GM13976 (cell line): ENCODE results near the gene RBM45.
"Not testable (repeated sequence)": the region's sequence is repeated elsewhere in the genome, so short reads cannot be mapped to it uniquely, and the experiment has no call there.

ENCODE experiments used
- DNase-seq: peaks from one replicate; pipeline ENCODE4 v3.0.0; 2012; ENCODE audit warnings: low spot score
- in situ Hi-C: fragments of 300-500 bp; cut with MboI; formaldehyde crosslinking; loops from one replicate; pipeline ENCODE4 v1.12.0; 2022; ENCODE audit warnings: low sequenced_read_pairs, mixed read lengths, inconsistent platforms; ENCODE audit not compliant: unreplicated experiment
- TF ChIP-seq, protein P1 (sequence below): IDR thresholded peaks from 2 replicates; pipeline ENCODE4 v1.5.1; 2012; ENCODE audit warnings: borderline replicate concordance, mild to moderate bottlenecking; ENCODE audit not compliant: insufficient read depth; ENCODE audit errors: extremely low read depth, missing control alignments, control extremely low read depth

RBM45 gene

DNA sequence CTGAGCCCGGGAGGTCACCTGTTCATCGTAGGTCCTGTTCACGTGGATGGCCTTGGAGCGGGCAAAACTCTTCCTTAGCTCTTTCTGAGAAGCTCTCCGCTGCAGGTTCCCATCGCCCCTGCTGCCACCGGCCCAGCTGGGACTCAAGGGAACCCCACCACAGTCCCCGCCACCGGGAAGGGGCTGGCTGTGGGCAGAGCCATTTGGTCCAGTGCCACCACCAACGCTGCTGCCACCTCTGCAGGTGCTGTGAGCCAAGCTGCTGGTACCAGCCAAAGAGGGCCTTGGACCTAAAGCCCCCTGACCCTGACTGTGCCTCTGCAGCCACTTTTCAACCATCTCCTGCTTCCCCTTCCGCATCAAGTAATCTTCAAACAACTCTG lies 40.2 kb upstream of the RBM45 start:
- in situ Hi-C loops, result no loop called here
- TF ChIP-seq, protein P1, sequence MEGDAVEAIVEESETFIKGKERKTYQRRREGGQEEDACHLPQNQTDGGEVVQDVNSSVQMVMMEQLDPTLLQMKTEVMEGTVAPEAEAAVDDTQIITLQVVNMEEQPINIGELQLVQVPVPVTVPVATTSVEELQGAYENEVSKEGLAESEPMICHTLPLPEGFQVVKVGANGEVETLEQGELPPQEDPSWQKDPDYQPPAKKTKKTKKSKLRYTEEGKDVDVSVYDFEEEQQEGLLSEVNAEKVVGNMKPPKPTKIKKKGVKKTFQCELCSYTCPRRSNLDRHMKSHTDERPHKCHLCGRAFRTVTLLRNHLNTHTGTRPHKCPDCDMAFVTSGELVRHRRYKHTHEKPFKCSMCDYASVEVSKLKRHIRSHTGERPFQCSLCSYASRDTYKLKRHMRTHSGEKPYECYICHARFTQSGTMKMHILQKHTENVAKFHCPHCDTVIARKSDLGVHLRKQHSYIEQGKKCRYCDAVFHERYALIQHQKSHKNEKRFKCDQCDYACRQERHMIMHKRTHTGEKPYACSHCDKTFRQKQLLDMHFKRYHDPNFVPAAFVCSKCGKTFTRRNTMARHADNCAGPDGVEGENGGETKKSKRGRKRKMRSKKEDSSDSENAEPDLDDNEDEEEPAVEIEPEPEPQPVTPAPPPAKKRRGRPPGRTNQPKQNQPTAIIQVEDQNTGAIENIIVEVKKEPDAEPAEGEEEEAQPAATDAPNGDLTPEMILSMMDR, result no peak
- DNase-seq, result no peak

DNA sequence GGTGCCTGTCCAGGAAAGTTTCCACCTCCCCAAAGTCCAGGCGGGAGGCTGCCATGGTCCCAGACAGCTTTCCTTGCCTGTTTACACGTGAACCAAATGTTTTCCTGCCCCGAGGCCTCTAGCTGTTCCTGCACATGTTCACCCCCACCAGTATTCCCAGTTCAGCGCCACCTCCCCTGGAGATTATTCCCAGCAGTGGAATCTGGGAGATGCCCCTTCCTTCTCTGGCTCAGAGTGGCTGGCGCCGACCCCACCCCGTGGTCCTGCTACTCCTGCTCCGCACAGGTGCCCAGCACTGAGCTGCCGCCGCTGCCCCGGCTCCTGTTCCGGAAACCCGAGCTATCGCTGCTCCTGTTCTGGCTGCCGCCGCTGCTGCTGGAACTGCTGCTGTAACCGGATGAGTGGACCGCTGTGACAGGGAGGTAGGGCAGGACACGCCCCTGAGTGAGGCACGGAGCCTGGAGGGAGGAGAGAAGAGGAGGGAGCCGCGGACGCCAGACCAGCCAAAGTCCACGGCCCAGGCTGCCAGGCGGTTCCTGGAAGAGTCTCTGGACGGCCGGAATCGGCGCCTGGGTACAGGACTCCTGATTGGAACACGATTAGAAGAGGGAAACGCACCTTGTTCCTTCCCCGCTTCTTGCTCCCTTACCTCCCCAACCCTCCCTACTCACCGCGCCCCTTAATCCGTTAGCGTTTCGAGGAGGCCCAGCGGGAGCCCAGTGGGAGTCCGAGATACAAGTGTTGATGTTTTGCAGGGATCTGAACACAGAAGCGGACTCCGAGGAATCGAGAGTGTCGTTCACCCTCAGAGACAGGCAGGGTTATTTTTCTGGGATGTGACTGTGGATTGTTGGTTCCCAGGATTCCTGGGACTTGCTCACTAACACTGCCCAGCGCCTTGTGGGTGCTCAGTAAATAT lies 39.6 kb upstream of the RBM45 start, which contains the start of gene PDE11A:
TSS of gene PDE11A (minus strand) at position 395 of the 919 bp plus-strand sequence. CDS start at position 55, 340 bp downstream.
- TF ChIP-seq, protein P1, result no peak
- in situ Hi-C loops, result no loop called here
- DNase-seq, result peak; percentile 39

DNA sequence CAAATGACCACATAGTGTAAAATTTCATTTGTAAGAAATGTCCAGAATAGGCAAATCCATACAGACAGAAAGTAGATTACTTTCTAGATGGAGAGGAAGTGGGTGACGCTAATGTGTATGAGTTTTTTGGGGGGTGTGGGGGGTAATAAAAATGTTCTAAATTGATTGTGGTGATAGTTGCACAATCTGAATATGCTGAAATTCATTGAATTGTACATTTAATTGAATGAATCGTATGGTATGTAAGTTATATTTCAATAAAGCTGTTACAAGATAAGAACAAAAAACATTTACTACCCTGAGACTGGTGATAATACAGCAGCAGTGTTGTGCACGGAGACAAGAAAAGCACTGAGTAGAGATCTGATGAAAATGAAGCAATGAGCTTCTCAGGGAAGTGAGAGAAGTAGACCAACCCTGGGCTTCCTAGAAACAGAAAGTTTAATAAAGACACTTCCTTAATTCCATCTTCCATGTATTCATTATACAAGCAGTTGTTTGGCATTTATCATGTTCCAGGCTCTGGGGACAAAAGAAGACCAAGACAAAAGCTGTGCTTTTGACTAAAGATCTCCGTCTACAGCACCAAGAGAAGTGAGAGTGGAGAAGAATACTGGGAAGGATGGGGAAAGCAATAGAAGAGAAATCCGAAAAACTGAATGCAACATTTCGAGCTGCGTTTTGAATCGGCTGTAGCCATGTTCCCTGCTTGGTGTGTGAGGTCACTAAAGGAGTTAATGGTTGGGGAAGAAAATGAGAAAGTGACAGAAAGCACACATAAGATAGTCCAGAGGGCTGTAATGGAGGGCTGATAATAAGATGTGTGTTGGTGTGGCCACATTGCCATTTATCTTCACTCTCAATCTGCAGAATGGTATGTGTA lies 37.9 kb upstream of the RBM45 start:
- TF ChIP-seq, protein P1, result no peak
- in situ Hi-C loops, result no loop called here
- DNase-seq, result no peak

DNA sequence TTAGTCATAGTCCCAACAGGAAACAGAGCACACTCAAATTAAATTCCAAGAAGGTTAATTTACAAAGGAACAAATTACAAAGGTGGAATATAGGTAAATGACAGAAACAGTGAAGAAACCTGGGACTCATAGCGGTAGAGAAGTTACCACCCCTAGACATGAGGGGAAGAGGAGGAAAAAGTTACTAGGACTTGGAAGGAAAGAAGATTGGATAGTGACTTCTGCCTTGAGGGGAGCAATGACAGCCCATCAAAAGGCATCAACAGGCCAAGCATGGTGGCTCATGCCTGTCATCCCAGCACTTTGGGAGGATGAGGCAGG lies 37.3 kb upstream of the RBM45 start:
- TF ChIP-seq, protein P1, result no peak
- DNase-seq, result no peak
- in situ Hi-C loops, result no loop called here

DNA sequence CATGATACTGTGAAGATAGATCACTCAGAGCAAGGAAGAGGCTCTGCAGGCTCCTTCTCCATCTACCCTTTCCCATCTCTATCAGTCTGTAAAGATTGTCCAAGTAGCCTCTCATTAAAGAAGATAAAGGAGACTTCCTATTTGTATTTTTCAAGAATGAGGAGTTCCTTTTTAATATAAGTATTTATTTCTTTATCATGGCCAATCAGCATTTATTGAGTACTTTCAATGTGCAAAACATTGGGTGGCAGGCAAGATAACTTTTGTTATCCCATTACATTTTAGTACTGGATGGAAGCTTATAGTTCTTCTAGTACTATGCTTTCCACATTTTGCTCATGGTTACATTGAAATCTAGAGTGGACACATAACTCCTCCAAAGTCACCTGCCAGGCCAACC lies 36.1 kb upstream of the RBM45 start:
- no peak for DNase-seq
- in situ Hi-C loops, result no loop called here

DNA sequence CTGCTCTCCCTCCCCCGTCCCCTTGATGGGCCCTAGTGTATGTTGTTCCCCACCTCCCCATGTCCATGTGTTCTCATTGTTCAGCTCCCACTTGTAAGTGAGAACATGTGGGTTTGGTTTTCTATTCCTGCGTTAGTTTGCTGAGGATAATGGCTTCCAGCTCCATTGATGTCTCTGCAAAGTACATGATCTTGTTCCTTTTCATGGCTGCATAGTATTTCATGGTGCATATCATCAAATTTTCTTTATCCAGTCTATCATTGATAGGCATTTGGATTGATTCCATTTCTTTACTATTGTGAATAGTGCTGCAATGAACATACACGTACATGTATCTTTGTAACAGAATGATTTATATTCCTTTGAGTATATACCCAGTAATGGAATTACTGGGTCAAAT lies 33.0 kb upstream of the RBM45 start:
- DNase-seq, in situ Hi-C loops: not testable (repeated sequence)

More for the DNA sequence above, 36.1 kb upstream of the RBM45 start:
- TF ChIP-seq, protein P1, result no peak

DNA sequence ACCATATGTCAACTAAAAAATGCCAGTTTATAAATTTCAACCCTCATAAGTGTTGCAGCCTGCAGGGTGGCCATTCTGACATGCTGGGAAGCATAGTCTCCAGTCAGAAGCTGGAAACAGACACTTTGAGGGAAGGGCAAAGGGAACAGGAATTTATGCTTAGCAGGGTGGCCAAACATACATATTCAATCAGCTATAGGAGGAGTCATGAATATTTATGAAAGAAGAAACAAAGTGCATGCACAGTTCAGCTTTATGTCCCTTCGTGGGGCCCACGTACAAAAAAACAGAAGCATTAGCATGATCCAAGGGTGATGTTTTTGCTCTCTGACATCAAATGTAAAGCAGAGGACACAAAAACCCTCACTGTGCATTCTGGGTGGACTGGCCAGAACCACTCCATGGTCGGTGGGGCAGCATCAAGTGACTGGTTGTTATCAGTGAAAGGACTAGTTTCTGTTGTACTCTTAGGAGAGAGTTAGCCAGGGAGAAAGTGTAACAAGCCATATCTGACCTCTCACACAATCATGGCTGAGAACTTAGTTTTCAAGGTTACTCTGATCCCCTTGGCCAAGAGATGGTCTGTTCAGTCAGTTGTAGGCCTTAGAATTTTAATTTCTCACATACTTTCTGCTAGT lies 29.7 kb upstream of the RBM45 start:
- DNase-seq, result no peak
- in situ Hi-C loops, result no loop called here
- TF ChIP-seq, protein P1, result no peak
